NCI-H446 treated with DMSO at 0.1 percent for 48 hours (cell line): ENCODE results near the gene FGD4.

ENCODE experiments used
- DNase-seq: peaks from one replicate; lab custom pipeline; 2025; lab: John Stamatoyannopoulos, UW

Gene FGD4

GRCh38 chr12:32399370-32400113 lies at the start of gene FGD4:
Gene FGD4, plus strand, starts transcription at chr12:32399558.
- DNase-seq: peak; percentile 80

DNA sequence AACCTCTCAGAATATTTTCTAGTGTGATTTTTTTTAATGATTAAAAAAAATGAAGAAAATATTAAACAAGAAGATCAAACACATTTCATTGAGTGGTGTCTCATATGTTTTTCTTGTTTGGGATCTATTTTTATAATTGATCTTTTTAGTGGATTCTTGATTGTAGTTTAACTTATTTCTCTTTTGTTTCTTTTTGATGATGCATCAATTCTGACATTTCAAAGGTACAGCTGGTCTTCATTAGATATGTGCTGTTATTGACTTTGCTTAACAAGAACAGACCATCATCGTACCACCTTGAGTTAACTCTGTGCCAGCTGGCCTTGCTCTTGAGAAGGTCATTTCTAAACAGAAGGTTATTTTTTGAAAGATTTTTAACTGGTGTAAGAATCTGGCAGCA lies 45.8 kb upstream of the FGD4 start:
- no peak for DNase-seq

DNA sequence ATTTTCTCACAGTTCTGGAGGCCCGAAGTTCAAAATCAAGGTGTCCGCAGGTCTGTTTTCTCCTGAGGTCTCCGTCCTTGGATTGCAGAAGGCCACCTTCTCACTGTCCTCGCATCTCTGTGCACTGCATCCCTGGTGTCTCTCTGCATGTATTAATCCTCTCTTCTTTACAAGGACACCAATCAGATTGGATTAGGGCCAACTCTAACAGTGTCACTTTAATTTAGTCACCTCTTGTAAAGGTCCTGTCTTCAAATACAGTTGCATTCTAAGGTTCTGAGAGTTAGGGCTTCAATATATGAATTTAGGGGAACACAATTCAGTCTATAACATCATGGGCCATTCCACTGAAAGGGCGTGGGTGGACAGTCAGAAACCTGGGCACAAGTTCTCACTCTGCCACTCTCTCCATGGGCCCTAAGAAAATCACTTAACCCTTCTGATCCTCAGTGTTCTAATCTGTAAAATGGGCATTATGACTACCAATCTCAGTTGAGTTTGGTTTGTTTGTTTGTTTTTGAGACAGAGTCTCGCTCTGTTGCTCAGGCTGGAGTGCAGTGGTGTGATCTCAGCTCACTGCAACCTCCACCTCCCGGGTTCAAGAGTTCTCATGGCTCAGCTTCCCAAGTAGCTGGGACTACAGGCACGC lies 41.6 kb upstream of the FGD4 start:
- no peak for DNase-seq

DNA sequence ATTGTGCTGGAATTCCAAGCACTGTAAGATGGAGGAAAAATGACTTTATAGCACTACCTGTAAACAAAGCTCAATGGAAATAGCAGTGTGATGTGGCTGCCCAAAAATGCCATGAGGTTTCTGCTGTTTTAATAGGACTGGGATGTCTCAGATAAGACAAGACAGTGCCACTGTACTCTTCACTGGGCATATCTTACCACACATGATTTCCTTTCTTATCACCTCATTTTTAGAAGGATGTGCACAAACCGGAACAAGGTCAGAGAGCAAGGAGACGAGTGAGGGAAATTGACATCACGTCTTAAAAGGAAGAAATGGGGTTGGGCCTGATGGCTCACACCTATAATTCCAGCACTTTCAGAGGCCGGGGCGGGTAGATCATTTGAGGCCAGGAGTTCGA lies 38.4 kb upstream of the FGD4 start:
- no peak for DNase-seq

DNA sequence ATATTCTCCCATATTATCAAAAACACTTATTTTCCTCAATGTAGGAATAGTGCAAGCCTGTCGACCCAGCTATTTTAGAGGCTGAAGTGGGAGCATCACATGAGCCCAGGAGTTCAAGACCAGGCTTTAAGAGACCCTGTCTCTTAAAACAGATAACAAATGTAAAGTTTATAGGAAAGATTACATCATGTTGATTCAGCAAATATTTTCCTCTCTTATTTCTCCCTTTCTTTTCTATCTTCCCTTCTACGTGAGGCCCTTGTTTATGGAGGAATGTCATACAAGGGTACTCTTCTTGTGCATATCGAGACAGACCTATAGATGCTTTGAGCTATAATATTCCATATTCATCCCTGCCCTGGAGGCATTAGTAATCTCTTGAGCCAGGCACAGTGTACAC lies 36.5 kb upstream of the FGD4 start:
- no peak for DNase-seq

DNA sequence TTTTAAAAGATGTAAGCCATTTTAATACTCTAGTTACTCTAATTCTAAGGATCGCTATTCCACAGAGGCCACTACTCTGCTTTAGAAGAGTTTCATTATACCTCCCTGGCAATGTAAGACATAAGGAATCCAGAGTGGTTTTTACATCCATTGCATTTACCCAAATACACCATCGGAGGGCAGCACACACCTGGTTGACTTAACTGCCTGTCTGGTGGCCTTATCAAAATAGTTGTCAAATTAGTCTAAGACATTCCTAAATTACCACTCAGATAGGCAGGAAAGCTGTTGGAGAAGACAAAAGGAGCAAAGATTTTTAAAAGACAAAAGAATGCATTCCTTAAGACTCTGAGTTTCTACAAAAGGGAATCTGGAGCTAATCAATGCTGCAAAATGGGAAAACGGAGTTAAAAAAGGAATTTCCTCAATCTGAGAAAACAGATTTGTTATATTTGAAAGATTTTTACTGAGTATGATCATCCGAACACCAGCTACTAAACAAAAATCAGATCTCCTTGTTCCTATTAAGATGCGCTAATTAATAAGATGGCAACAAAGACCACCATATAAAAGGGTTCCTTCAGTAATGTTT lies 33.8 kb upstream of the FGD4 start:
- peak; percentile 21 for DNase-seq

- no peak for DNase-seq
Measured at GRCh38 chr12:32366714-32367113, 32.6 kb upstream of the FGD4 start.

GRCh38 chr12:32367381-32367780 lies 32.0 kb upstream of the FGD4 start:
- DNase-seq: no peak

GRCh38 chr12:32369202-32369601 lies 30.2 kb upstream of the FGD4 start:
- DNase-seq: no peak

DNA sequence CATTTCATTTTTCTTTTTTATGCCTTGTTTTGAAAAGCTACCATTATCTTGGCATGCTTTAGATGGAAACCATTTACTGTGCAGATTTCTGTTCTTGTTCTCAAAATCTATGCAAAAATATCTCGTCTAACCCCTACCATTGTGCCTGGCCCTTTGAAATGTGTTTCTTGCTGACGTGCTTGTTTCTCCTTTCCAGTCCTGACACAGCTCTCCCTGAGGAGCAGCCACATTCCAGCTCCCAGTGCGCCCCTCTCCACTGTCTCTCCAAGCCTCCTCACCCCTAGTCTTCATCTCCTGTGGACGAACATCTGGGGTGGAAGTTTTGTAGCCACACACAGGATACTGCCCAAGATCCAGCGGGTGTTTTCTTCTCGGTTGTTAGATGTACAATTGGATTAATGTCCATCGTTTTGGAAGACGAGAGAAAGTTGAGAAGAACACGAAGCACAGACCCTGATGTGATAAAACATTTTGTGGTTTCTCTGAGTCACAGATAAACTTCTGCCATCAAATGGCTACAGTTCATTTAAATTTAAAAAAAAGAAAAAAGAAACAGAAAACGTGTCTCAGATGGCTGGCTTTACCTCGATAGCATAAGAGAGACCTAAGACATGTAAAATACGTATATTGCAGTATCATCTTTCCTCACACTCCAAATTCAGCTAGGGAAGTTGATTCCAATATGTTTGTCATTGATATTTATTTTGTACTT lies 21.9 kb upstream of the FGD4 start:
- no peak for DNase-seq

- no peak for DNase-seq
Measured at GRCh38 chr12:32379213-32379612, 20.1 kb upstream of the FGD4 start.

DNA sequence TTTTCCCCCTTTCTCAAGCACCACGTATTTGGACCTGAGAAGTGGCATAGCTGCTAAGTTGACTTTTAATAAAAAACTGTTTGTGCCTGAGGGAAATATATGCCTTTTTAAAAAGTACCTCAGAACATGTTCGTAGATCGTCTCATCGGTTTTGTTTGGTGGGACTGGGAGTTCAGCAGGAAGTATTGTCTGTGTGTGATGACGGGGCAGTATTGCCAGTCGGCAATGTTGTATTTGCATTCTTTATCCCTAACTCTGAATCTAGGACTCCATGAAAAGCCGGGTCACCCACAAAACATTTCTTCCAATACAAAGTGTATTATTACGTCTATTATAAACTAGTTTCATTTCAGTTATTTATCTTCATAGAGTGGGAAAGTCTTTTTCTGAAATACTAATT lies 19.7 kb upstream of the FGD4 start:
- no peak for DNase-seq

- no peak for DNase-seq
Measured at GRCh38 chr12:32382226-32382625, 17.1 kb upstream of the FGD4 start.

DNA sequence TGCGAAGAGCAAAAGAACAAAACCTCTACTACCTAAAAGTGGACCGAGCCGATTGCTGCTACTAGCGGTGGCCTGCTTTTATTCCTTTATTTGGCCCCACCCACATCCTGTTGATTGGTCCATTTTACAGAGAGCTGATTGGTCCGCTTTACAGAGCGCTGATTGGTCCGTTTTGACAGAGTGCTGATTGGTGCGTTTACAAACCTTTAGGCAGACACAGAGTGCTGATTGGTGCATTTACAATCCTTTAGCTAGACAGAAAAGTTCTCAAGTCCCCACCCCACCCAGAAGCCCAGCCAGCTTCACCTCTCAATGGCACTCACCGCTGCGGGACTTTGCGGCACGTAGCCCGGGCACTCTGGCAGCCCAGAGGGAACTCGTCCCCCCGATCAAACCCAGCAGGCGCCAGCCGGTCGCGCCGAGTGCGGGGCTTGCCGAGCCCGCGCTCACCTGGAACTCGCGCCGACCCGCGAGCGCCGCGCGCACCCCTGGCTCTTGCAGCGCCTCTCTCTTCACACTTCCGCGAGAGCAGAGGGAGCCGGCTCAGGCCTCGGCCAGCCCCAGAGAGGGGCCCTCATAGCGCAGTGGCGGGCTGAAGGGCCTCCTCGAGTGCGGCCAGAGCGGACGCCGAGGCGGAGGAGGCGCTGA lies 8.7 kb upstream of the FGD4 start:
- no peak for DNase-seq

DNA sequence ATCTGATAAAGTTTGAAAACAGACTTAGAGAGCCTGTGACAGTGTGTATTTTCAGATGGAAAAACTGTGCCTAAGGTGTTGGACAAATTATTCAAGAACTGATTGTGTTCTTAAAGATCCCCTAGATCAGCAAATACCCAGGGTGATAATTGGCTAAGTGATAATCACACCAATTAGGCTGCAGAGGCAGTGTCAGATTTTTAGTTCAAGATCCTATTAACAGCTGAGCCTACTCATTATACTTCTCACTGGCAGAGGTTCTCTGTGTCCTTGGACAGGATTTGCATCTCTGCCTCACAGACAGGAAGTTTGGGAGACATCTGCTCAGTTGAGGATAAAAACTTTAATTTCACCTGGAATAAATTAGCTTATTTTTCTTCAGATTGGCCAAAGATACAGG lies 4.3 kb upstream of the FGD4 start:
- DNase-seq: no peak

GRCh38 chr12:32397696-32398095 lies 1.7 kb upstream of the FGD4 start:
- no peak for DNase-seq

DNA sequence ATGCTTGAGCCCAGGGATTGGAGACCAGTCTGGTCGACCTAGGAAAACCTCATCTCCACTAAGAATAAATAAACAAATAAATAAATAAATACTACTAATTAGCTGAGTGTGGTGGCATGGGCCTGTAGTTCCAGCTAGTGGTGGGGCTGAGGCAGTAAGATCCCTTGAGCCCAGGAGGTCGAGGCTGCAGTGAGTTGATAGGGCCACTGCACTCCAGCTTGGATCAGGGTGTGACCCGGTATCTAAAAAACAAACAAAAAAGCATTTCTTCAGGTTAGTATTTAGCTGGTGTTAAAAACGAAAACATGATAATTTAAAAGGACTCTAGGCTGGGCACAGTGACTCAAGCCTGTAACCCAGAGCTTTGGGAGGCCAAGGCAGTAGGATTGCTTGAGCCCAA lies 1.2 kb upstream of the FGD4 start:
- DNase-seq: no peak

DNA sequence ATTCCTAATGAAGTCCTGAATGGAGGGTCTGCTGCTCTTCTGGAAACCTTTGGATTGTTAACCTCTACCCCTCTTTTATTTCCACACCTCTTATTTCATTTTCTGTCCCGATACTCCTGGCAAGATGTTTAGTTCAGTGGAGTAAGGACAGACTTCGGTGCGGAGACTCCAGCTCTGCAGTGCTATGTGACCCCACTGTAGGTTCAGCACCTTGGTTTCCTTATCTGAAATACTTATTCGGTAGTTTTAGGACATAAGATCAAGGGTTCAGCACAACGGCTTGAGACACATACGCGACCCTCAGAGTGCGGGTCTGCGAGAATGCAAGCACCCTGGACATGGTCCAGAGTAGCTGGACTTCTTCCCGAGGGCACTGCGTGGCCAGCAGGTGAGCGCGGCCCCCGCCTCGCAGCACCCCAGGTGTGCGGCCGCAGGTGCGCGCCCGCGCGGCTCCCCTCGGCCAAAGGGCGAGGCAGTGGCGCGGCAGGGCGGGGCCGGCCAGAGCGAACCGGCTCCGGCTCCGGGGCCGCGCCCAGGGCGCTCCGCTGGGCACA lies 465 bp upstream of the FGD4 start:
- no peak for DNase-seq

- DNase-seq: no peak
Measured at GRCh38 chr12:32400114-32400672, 835 bp downstream of the FGD4 start.

DNA sequence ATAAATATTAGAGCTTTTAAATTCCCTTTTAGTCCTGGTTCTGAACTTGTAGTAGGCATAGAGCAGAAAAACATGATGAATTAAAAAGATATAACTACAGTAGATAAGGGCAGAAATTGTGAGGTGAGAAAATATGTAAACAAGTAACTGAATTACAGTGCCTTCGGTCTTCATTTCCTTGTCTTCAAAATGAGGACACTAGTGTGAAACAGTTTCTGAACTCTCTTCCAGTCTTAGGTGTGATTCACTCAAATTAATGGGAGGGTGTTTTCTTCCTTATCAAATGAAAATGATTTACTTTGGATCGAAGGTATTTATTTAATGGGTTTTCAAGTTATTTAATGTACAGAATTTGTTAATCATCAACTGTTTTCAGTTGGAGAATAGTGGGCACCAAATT lies 1.5 kb downstream of the FGD4 start:
- no peak for DNase-seq

- no peak for DNase-seq
Measured at GRCh38 chr12:32402170-32402569, 2.8 kb downstream of the FGD4 start.

DNA sequence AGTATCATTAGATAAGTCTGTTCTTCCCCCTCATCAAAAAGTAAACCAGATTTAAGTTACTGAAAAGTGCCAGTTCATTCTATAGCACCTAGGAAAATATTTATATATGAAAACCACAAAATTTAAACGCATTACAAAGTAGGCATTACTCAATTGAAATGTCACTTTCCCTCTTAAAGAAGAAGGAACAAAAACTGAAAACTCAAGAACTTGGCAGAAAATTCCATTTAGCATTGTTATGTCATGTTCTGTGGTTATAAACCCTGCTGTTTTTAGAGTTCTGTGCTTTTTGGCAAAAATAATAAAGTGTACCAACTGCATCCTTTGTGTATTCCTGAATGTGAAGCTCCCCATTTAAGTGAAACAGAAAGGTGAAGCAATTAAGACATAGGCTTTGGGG lies 3.6 kb downstream of the FGD4 start:
- DNase-seq: no peak
